HCEC 1CT (cell line): ENCODE data around the gene MSL2.
"Not testable (repeated sequence)": the region's sequence is repeated elsewhere in the genome, so short reads cannot be mapped to it uniquely, and the experiment has no call there.

Source experiments
- DNase-seq: peaks from one replicate; pipeline ENCODE4 v3.0.0-alpha.2; 2017

MSL2 gene

GRCh38 chr3:136142592-136142991 lies 53.5 kb downstream of the MSL2 start:
- peak; percentile 90 for DNase-seq

- DNase-seq, result peak; percentile 19
Observed at GRCh38 chr3:136141891-136142290, 54.2 kb downstream of the MSL2 start.

GRCh38 chr3:136141291-136141785 lies 54.8 kb downstream of the MSL2 start:
- DNase-seq, result peak; percentile 6

- no peak for DNase-seq
Observed at GRCh38 chr3:136136454-136136853, 59.7 kb downstream of the MSL2 start.

GRCh38 chr3:136135039-136135802 lies 60.9 kb downstream of the MSL2 start:
- DNase-seq, result no peak

- no peak for DNase-seq
Observed at GRCh38 chr3:136134091-136134490, 62.0 kb downstream of the MSL2 start.

GRCh38 chr3:136131647-136132046 lies 64.5 kb downstream of the MSL2 start:
- not testable (repeated sequence) for DNase-seq

GRCh38 chr3:136122006-136122405 lies 74.1 kb downstream of the MSL2 start:
- DNase-seq, result peak; percentile 32

- no peak for DNase-seq
Observed at GRCh38 chr3:136120373-136121348, 75.5 kb downstream of the MSL2 start.

- DNase-seq, result not testable (repeated sequence)
Observed at GRCh38 chr3:136119783-136120182, 76.4 kb downstream of the MSL2 start.

GRCh38 chr3:136119332-136119731 lies 76.8 kb downstream of the MSL2 start:
- DNase-seq, result not testable (repeated sequence)

GRCh38 chr3:136114421-136114820 lies 81.7 kb downstream of the MSL2 start:
- DNase-seq, result no peak

GRCh38 chr3:136110481-136110880 lies 85.7 kb downstream of the MSL2 start:
- DNase-seq, result no peak

- DNase-seq, result no peak
Observed at GRCh38 chr3:136109499-136109898, 86.6 kb downstream of the MSL2 start.

GRCh38 chr3:136106101-136106500 lies 90.0 kb downstream of the MSL2 start:
- DNase-seq, result no peak

- DNase-seq, result no peak
Observed at GRCh38 chr3:136105044-136105443, 91.1 kb downstream of the MSL2 start.
